HG02852 (cell line): ENCODE measurements around the gene ZNF791.
"Not testable (repeated sequence)": the region's sequence is repeated elsewhere in the genome, so short reads cannot be mapped to it uniquely, and the experiment has no call there.

Experiments used
- ATAC-seq: cut with Tn5 transposase; IDR thresholded peaks from one replicate; pipeline ENCODE4 v1.9.1; 2021; ENCODE audit warnings: mild to moderate bottlenecking, moderate library complexity; ENCODE audit not compliant: unreplicated experiment

ZNF791 gene

DNA sequence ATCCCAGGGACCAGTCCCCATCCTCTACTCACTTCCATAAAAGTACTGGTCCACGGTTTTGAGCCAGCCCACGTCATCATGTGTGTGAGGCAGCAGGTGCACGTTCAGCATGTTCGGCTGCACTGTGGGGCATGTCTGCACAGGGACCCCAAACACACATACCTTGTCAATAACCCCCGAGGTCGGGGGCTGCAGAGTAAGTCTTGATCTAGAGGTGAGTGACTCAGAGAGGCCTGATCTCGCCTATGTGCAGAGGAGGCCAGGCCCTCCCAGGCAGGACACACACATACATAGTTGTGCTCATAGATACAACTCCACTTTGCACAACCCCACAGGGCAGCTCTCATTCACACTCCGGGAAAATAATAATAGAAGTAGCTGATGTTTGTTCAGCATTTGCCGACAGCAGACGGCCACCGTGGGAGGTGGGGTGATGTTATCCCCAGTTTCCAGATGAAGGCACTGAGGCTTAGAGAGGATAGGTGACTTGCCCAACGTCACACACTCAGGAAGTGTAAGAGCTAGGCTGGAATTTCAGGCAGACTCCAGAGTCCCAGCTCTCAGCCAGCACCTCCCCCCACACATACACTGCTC lies 55.0 kb downstream of the ZNF791 start:
- no peak for ATAC-seq

DNA sequence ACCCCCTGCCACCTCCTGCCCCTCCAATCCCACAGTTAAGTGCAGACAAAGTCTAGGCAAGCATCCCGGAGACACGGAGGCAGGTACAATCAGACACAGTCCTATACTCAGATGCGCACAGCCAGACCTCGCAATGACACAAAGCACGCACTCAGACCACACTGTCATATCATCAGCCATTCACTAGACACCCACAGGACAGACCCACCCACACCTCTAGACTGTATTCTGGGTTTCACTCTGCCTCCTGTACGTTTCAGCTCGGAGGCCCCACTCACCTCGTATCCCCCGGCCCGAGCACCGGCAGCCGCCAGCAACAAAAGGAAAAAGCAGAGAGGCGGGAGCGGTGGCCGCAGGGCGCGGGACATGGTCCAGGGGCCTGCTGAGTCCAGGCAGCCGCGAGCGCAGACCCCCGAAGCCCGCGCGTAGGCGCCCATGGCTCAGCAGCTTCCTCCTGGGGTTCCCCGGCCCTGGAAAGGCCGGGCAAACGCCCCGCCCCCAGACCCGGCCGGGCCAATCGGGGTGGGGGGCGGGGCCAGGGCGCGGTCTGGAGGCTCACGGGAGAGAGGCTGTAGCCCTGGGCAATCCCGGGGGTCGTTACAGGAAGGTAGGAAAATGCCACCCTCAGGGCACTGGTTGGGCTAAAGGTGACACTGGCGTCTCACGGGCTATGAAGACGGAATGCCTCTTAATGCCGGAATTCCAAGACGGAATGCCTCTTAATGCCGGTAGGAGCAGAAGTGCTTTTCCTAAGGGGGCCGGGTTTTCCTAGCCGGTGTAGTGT lies 55.7 kb downstream of the ZNF791 start, which contains the start of the genes MAN2B1 and WDR83:
TSS of gene MAN2B1 (minus strand) at position 478 of the 784 bp plus-strand sequence. CDS start at position 437, 41 bp downstream.
TSS of gene WDR83 (plus strand) at position 543 of the 784 bp plus-strand sequence. CDS start 2,984 bp downstream, outside the sequence.
- peak; percentile 42 for ATAC-seq

DNA sequence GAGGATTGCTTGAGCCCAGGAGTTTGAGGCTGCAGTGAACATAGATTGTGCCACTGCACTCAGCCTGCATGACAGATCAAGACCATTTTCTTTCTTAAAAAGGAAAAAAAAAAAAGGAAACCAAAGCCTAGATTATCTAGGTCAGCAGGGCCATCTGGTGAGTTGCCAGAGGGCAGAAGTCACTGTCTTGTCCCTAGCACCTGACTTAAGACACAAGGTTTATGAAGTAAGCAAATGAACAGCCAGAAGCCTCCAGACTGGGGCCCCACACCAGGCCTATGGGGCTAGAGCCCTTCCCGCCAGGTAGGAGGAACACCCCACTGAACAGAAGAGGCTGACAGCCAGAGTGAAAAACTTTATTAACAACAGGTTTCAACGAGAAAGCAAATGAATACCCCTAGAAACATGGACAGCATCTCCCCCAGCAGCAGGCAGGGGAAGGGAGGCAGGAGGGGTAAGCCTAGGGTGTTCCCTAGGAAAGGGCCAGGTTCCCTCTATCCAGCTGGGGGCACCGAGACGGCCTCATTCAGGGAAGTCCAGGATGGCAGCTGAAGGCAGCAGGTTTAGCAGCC lies 57.1 kb downstream of the ZNF791 start:
- no peak for ATAC-seq

DNA sequence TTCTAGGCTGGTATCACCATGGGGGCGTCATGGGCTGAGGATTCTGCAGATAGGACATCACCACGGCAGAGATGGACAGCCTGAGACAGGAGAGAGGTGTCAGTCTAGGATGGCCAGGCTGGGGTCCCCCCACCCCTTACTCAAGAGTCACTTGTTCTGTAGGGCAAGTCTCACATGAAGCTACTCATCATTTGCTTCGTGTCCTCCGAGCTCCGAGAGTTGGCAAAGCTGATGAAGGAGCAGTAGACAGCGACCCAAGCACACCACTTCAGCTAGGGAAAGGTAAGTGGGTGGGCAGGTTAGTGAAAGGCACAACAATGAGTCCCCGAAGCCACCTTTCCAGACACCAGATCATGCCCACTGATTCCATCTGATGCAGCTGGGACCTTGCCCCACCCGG lies 57.6 kb downstream of the ZNF791 start:
- ATAC-seq, result no peak

DNA sequence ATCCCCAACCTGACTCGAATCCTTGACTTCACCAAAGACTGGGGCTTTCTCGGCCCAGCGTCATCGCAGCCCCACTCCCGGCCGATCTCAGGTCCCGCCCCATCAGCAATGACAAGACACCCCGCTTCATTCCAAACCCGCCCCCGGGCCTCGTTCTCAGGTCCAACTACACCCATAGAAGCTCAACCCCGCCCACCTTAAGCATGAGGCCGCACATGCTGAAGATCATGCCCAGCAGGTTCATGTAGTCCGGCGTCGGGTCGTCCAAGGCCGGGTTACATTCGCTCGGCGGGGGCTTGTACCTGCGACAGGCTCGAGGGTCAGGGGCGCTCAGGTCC lies 58.2 kb downstream of the ZNF791 start:
- no peak for ATAC-seq

DNA sequence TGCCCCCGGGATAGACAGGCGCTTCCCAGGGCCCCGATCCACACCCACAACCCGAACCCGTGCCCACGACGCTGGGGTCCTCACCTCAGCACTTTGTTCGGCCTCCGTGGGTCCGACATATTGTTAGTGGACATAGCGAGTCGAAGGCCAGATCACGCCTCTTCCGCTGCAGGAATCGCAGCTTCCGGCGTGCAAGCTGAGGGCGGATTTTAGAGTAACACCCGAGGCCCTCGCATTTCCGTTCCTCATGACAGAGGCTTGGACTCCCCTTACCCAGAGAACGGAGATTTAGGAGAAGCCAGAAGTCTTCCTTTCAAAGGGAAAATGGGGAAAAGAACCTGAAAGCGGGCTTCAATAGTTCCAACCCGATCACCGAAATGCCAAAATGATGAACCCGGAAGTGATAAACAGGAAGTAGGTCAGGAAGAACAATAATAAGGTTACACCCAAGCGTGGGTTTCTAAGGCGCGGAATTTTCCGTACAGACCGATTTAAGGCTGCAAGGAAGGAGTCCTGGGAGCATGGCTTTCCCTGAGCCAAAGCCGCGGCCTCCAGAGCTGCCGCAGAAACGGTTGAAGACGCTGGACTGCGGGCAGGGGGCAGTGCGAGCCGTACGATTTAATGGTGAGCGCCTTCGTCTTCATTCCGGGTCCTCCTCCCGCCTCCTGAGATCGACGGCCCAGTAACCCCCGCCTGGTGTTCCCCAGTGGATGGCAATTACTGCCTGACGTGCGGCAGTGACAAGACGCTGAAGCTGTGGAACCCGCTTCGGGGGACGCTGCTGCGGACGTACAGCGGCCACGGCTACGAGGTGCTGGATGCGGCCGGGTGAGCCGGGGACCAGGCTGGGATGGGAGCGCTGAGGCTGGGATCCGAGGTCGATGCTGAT lies 58.8 kb downstream of the ZNF791 start:
- ATAC-seq, result no peak

DNA sequence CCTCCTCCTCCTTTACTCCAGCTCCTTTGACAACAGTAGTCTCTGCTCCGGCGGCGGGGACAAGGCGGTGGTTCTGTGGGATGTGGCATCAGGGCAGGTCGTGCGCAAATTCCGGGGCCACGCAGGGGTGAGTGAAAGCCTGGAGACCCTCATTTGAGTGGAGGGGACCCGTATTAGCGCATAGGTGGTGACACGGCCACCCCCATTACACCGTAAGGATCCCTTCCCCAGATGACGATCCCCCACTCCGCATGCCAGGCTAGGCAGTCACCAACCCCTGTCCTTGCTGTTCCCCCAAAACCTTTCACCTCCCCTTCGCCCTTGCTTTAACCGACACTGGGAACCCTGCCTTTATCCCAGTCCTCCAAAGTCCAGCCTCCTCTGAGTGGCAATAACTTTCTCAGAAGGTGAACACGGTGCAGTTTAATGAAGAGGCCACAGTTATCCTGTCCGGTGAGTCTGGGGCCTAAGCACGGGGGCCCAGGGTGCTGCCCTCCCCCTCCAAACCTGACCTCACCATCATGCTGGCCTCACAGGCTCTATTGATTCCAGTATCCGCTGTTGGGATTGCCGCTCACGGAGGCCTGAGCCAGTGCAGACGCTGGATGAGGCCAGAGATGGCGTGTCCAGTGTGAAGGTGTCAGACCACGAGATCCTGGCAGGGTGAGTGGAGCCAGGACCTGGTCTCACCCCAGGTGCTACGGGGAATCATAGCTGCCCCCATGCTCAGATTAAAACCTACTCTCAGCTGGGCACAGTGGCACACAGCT lies 59.6 kb downstream of the ZNF791 start:
- no peak for ATAC-seq

DNA sequence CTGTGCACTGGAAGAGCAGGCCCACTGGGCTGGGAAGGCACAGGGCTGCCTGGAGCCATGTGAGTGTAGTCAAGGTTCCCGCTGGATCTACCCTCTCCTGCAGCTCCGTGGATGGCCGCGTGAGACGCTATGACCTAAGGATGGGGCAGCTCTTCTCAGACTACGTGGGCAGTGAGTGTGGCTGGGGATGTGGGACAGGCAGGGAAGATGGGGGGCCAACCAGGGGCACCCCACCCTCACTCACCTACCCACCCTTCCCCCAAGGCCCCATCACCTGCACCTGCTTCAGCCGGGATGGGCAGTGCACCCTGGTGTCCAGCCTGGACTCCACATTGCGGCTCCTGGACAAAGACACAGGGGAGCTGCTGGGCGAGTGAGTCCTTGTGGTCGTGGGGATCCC lies 62.0 kb downstream of the ZNF791 start:
- no peak for ATAC-seq

DNA sequence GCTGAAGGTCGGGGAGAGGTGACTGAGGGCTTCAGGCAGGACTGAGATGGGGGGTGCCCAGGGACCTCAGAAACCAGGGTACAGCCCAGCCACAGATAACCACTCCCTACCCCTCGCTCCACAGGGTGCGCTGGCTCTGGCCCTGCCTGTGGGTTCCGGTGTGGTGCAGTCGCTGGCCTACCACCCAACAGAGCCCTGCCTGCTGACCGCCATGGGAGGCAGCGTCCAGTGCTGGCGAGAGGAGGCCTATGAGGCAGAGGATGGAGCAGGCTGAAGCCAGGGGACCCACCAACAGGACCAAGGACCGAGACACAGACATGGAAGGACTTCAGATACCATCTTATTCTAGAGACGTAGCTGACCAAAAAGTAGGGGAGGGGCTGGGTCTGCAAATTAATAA lies 64.7 kb downstream of the ZNF791 start:
- ATAC-seq, result no peak

DNA sequence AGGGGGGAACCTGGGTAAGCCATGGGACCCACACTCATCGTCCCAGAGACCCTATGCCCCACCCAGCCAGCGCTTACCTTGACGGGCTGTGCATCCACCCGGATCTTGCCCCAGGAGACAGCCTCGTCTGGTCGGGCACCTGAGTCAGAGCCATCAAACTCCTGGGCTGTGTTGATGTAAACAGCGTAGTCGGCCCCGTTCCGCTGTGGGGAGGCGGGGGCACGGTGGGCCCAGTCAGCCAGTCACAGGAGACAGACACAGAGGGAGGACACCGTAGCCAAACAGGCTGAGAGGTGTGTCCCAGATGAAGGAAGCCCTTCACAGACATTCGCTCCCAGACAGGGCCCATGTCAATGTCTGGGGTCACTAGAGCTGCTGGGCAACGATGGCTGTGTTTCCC lies 65.2 kb downstream of the ZNF791 start:
- no peak for ATAC-seq

DNA sequence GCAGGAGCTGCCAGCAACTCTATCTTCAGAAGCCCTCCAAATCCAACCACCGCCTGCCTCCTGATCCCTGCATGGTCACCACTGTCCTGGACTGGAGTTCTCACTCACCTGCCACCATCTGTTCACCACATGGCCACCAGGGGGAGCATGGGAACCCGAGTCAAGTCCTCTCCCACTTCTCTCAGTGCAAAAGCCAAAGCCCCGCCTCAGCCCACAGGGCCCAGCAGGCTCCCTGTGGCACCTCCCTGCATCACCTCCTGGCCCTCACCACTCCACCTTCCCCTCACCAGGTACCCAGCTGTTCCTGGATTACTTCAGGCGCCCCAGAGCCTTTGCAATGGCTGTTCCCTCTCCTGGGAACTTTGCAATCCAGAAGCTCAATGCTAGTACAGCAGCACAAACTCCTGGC lies 65.7 kb downstream of the ZNF791 start:
- ATAC-seq, result no peak

DNA sequence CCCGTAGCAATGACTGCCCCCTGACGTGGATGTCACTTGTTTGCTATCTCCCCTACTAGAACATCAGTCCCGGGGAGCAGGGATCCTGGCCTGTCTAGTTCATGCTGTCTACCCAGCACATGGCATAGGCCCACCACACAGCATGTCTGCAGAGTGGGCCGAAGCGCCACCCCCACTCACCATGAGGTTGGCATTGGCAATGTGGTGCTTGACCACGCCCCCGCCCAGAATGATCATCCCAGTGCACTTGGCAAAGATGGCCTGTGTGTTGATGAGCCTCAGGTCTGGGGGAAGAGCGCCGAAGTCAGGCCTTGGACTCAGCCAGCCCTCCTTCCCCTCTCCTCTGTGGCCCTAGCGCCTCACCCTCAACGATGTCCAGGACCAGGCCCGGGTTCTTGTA lies 66.2 kb downstream of the ZNF791 start:
- ATAC-seq, result no peak

DNA sequence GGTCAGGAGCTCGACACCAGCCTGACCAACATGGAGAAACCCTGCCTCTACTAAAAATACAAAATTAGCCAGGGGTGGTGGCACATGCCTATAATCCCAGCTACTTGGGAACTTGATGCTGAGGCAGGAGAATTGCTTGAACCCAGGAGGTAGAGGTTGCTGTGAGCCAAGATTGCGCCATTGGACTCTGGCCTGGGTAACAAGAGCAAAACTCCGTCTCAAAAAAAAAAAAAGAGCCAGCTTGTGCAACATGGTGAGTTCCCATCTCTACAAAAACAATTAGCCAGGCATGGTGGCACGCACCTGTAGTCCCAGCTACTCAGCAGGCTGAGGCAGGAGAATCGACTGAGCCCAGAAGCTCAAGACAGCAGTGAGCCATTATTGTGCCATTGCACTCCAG lies 67.3 kb downstream of the ZNF791 start:
- not testable (repeated sequence) for ATAC-seq

DNA sequence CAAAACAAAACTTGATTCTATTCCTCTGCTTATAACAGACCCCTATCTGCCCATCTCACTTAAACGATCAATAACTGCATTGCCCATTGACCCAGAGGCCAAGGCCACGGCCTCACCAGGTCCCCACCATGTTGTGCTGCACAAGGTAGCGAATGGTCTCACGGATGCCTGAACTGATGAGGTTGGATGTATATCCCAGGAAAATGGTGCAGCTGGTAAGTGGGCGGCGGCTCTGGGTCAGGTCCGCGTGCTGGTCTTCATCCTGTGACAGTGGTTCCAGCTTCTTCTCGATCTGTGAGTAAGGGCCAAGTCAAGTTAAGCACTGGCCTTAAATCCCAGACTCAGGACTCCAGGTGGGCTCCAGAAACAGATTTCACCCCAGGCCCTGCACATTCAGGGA lies 69.3 kb downstream of the ZNF791 start:
- ATAC-seq, result no peak

DNA sequence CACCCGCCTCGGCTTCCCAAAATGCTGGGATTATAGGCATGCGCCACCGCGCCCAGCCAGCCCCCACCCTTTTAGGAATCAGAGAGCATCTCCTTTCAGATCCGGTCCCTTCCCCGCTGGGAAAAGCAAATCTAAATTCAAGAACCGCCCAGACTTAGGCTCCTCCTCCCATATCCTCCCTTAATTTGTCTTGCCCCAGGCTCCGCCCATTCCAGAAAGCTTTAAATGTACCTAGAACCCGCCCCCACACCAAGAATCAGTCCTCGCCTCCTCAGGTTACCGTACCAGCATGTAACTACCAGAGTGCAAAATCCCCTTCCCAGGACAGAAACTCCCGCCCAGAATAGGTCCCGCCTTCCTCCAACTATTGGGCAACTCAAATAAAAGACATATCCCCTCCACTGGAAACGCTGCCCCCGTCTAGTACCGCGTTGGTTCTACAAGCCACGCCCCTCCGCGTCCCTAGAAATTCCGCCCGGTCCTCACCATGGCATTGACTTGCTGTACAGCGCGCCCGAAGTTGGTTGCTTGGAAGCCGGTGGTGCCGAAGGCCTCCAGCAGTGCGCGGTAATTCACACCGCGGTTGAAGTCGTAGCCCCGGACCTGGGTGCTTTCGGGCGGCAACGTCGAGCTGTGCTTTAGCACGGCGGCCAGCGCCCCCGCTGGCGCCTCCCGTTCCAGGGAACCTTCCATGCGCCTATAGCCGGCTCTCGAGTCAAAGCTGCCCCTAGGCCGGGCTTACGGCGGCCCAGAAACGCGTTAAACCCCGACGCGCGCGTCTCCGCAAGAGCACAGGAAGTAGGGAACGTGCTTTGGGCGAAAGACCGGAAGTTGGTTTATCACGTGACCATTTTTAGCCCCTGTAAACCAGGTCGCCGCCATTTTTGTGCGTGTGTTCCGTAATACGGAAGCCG lies 70.6 kb downstream of the ZNF791 start, which contains the start of gene DHPS:
TSS of gene DHPS (minus strand) at position 807 of the 914 bp plus-strand sequence. CDS start at position 693, 114 bp downstream.
- peak; percentile 65 for ATAC-seq
